GM12874 (cell line): ENCODE data around the gene KIF9.

Experiments used
- TF ChIP-seq, protein P1 (sequence below): IDR thresholded peaks from 2 replicates; pipeline ENCODE4 v1.5.1; 2011; ENCODE audit warnings: low read depth, mild to moderate bottlenecking, control low read depth, low read length, moderate library complexity; ENCODE audit not compliant: insufficient read depth

Gene KIF9

DNA sequence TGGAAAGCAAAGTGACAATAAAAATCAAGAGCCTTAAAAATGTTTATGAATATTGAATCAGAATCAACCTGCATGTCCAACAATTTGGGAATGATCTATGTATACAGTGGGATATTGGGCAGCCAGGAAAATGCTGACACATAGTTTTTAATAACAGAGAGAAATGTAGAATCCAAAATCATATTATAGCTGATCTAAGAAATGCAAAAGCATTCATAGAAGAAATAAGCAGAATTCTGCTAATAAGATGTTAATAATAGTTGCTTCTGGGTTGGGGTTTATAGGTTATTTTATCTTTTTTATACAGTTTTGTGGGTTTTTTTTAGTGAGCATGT is 15.1 kb downstream of the KIF9 start:
- TF ChIP-seq, protein P1, sequence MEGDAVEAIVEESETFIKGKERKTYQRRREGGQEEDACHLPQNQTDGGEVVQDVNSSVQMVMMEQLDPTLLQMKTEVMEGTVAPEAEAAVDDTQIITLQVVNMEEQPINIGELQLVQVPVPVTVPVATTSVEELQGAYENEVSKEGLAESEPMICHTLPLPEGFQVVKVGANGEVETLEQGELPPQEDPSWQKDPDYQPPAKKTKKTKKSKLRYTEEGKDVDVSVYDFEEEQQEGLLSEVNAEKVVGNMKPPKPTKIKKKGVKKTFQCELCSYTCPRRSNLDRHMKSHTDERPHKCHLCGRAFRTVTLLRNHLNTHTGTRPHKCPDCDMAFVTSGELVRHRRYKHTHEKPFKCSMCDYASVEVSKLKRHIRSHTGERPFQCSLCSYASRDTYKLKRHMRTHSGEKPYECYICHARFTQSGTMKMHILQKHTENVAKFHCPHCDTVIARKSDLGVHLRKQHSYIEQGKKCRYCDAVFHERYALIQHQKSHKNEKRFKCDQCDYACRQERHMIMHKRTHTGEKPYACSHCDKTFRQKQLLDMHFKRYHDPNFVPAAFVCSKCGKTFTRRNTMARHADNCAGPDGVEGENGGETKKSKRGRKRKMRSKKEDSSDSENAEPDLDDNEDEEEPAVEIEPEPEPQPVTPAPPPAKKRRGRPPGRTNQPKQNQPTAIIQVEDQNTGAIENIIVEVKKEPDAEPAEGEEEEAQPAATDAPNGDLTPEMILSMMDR = no peak

DNA sequence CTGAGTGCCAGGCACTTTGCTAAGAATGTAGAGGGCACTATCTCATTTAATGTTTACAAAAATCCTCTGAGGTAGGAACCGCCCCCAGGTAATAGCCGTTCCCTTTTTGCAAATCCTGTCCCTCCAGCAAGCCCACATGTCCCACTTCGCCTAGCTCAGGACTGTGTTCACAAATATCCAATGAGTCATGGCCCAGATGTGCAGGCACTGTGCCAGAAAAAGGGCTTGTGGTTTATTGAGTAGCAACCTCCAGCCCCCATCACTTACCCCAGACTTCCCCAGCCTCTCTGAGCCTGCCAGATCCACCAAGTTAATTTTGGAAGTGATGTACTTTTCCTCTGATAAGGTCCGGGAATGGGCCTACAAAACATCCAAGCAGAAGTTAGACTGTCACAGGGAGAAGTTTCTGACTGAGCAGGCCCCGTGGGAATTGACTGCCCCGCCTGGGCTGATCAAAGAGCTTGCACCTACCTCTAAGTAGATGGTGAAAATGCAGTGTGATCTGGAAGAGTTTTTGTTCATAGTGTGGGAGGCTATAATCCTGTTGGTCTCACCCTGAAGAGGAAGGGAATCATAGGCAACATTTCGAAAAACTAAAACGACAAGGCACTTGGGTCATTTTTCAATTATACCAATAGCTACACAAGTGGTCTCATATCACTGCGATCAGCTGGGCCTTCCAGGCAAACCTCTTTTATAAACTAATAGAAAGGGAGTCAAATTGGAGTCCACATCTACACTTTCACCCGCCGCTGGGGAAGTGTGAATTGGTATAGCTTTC is 15.7 kb downstream of the KIF9 start:
- TF ChIP-seq, protein P1 = no peak

DNA sequence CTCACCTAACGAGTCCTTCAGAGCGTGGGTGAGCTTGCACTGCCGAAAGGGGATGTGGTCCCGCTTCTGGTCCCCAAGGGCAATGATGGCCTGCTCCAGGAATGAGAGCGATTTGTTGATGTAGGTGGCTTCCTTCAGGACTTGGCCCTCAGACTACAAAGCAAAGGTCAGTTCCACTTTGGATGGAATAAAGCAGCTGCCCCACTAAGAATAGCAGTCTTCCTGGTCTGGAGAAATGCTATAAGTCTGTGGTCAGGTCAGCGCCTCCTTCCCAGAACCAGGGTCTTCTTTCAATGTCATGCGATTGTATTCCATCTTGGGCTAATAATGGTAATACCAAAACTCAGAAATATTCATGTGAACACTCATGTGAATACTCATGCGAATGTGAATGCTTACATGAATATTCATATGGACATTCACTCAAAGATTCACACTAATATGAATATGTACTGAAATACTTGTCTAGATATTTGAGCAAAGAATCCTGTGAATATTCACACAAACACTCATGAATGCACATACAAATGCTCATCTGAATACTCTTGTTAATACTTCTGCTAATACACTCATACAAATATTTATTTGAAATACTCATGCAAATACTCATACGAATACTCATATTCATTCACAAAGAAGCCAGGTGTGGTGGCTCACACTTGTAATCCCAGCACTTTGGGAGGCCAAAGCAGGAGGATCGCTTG is 16.7 kb downstream of the KIF9 start:
- TF ChIP-seq, protein P1 = no peak

DNA sequence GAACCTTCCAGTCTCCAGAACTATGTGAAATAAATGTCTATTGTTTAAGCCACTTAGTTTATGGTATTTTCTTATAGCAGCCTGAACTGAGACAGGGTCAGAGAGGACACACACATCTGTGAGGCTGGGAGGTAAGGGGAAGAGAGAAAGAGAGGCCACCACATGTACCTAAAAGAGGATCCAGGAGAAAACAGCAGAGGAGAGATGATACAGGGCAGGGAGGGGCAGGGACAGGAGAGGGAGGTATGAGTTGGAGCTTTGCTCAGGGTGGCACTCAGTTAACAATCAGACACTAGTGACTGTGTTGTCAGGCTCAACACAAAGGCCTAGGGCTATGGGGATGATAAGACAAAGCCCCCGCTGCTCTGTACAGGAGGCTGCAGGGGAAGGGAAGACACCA is 17.6 kb downstream of the KIF9 start:
- TF ChIP-seq, protein P1 = no peak

DNA sequence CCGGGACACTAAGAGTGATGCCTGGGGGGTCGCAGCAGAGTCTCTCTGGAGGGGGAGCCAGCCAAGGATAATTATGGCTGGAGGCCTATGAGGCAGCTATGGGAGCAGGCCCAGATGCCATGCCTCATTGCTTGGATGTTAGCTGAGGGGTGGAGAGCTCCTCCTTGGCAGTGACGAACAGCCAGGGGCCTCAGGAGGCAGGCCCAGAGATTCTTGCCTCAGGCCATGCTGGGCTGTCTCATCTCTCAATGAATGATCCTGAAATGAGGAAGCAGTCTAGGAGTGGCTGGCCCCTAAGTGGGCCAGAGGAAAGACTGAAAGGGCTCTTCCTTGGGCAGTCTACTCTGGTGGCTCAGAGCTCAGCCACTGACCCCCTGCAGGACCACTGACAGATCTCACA is 21.3 kb downstream of the KIF9 start:
- TF ChIP-seq, protein P1 = no peak

DNA sequence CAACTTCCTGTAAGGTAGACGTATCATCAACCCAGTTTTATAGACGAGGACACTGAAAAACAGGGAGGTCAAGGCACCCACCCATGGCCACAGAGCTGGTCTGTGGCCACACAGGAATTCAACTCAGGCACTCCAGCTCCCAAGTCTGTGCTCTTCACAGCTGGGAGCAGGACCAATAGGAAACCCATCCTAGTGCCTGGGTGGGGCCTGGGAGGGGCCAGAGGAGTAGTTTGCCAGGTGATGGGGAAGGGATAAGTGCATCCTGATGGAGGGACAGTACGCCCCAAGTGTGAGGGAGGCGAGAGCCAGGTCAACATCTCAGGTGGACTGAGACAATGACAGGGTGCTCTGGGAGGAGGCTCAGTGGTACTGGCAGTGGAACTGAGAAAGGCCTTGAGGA is 22.0 kb downstream of the KIF9 start:
- TF ChIP-seq, protein P1 = no peak

DNA sequence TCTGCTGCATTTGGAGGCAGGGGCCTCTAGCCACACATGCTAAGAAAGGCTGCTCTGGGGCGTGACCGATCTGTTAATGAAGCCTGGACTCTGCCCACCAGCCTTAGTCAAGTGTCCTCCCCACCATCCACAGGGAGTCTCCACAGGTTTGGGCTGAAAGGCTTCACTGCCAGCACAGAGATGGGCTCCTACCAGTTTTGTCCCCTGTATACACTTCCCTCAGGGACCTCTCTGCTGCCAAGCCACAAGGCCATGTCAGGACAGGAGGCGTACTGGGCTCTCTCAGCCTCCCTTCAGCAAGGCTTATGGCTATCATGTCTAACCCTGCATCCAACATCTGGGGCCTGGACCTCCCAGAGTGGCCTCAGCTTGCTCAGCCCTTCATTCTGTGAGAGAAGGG is 23.5 kb downstream of the KIF9 start:
- TF ChIP-seq, protein P1 = no peak
